C1 segment of cervical spinal cord (tissue), 14 donors: ENCODE data around the gene KIR2DL4.
"Not testable (repeated sequence)": the region's sequence is repeated elsewhere in the genome, so short reads cannot be mapped to it uniquely, and the experiment has no call there.

Experiments
- DNase-seq, 14 donors: peaks; one replicate each; lab custom pipeline; 2025; lab: John Stamatoyannopoulos, UW

KIR2DL4 gene

DNA sequence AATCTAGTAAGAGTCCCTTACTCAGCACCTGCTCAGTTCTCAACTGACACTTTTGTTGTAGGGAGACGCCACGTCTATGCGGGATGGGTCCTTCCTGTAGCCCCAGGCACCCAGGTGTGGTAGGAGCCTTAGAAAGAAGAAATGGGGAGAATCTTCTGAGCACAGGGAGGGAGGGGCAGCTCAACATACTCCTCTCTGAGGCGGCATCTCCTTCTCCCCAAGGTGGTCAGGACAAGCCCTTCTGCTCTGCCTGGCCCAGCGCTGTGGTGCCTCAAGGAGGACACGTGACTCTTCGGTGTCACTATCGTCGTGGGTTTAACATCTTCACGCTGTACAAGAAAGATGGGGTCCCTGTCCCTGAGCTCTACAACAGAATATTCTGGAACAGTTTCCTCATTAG is 1.2 kb downstream of the KIR2DL4 start:
- DNase-seq = no peak

DNA sequence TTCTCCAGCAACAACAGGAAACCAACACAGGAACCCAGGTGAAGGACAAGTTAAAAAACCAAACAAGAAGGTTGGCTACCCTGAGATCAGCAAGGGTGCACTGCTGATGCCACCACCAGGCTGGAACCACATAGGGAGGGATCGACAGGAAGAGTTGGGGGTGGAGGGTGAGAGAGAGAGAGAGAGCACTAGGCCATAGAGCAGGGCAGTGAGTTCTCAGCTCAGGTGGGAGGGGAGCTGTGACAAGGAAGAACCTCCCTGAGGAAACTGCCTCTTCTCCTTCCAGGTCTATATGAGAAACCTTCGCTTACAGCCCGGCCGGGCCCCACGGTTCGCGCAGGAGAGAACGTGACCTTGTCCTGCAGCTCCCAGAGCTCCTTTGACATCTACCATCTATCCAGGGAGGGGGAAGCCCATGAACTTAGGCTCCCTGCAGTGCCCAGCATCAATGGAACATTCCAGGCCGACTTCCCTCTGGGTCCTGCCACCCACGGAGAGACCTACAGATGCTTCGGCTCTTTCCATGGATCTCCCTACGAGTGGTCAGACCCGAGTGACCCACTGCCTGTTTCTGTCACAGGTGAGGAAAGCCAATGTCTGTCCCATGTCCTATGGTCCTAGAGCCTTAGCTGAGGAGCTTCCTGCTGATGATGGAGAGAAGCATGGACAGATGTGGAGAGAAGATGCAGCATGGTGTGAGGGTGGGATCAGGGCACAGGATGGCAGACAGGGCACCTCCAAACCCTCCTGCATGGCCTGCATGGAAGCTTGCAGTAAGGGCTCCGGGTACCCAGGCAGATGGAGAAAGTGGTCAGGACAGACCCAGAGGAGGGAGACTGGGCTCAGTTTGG is 2.5 kb downstream of the KIR2DL4 start:
- DNase-seq = no peak

DNA sequence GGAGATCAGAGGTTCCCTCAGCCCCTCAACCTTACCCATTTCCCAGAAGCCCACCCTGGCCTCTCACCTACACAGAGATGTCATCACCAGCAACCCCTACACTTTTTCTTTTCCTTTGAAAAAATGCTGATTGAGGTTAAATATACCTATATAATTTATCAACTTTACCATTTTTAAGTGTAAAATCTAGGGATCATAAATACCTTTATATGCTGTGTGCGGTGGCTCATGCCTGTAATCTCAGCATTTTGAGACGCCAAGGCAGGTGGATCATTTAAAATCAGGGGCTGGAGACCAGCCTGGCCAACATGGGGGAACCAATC is 3.1 kb downstream of the KIR2DL4 start:
- no peak for DNase-seq

DNA sequence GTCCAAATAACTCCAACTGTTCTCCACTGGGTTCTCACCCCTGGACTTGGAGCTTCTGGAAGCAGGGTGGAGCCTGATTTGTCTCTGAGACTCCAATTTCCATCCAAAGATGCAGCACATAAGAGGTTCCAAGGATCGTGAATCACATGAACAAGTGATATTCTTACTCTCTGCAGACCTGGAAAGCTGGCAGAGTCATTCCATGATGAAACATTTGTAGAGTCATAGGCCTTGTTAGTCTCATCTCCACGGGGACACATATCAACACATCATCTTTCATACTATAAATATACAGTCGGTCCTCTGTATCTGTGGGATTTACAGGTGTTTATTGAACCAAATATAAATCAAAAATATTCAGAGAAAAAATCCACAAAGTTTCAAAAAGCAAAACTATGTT is 11.2 kb downstream of the KIR2DL4 start:
- DNase-seq = not testable (repeated sequence)

DNA sequence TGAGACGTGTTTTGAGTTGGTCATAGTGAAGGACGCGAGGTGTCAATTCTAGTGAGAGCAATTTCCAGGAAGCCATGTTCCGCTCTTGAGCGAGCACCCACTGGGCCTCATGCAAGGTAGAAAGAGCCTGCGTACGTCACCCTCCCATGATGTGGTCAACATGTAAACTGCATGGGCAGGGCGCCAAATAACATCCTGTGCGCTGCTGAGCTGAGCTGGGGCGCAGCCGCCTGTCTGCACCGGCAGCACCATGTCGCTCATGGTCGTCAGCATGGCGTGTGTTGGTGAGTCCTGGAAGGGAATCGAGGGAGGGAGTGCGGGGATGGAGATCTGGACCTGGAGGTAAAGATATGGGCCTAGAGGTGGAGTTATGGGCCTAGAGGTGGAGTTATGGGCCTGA is 12.8 kb downstream of the KIR2DL4 start, which contains the start of gene KIR3DL1:
Gene KIR3DL1 (plus strand): TSS at position 218 of the 400 bp plus-strand sequence.
- not testable (repeated sequence) for DNase-seq

DNA sequence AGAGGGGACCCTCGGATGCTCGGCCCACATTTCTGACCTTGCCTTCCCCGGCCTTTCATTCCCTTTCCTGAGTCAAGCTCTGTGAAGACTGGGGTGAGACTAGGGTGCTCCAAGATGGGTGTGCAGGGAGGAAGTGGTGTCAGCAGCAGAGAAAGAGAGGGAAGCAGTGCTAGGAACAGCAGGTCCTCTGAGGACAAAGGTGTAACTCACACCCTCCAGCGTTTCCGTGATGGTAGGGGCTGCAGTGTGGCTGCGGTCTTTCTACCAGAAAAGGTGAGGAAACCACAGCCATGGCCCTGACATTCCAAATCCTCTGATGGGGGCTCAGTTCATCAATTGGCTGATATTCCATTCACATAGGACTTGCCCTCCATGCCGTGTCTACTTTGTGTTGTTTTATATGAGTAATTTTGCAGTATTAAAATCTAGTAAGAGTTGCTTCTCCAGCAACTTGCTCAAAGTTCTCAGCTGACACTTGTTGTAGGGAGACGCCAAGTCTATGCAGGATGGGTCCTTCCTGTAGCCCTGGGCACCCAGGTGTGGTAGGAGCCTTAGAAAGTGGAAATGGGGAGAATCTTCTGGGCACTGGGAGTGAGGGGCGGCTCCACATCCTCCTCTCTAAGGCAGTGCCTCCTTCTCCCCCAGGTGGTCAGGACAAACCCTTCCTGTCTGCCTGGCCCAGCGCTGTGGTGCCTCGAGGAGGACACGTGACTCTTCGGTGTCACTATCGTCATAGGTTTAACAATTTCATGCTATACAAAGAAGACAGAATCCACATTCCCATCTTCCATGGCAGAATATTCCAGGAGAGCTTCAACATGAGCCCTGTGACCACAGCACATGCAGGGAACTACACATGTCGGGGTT is 14.5 kb downstream of the KIR2DL4 start:
- DNase-seq = no peak

DNA sequence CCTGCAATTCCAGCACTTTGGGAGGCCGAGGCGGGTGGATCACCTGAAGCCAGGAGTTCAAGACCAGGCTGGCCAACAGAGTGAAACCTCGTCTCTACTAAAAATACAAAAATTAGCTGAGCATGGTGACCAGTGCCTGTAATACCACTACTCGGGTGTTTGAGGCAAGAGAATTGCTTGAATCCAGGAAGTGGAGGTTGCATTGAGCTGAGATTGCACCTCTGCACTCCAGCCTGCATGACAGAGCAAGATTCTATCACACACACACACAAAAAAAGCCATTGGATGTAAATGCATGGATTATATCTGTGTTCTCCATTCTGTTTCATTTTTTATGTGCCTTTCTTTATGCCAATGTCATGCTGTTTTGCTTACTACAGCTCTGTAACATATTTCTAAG is 21.0 kb downstream of the KIR2DL4 start:
- not testable (repeated sequence) for DNase-seq

DNA sequence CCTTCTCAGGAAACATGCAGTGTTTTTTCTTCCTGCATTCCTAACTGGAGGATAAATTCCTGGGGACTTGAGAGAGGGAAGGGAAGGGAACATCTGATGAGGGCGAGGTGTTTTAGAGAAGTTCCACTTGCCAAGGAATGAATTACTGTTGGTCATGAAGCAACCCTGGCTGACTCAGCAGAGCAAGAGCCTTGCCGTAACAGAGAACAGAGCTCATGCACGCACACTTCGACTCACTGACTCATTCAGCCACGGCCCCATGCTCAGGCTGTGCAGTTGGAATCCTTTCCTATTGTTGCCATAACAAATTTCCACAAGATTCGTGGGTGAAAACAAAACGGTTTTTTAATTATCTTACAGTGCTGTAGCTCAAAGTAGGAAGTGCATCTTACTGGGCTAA is 21.9 kb downstream of the KIR2DL4 start:
- DNase-seq = not testable (repeated sequence)

DNA sequence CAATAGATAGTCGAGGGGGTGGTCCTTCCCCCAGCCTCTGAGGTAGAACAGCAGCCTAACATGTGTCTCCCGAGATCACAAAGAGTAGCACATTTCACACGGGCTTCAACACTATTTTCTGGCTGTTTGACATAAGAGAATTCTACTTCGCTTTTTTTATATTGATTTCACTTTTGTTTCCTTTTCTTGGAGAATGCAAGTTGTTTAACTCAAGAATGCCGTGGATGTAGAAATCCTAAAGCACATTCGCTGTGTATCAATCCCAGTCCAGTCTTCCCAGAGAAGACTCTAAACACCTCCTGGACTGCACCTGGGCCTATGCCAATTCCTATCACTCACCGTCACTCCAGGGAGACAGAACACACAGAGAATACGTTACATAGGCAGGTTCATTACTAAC is 24.7 kb downstream of the KIR2DL4 start:
- DNase-seq = not testable (repeated sequence)

DNA sequence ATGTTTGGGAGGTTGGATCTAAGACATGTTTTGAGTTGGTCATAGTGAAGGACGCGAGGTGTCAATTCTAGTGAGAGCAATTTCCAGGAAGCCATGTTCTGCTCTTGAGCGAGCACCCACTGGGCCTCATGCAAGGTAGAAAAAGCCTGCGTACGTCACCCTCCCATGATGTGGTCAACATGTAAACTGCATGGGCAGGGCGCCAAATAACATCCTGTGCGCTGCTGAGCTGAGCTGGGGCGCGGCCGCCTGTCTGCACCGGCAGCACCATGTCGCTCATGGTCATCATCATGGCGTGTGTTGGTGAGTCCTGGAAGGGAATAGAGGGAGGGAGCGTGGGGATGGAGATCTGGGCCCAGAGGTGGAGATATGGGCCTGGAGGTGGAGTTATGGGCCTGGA is 29.1 kb downstream of the KIR2DL4 start, which contains the start of gene KIR2DS4:
Gene KIR2DS4 (plus strand): TSS at position 181 of the 400 bp plus-strand sequence.
- not testable (repeated sequence) for DNase-seq

DNA sequence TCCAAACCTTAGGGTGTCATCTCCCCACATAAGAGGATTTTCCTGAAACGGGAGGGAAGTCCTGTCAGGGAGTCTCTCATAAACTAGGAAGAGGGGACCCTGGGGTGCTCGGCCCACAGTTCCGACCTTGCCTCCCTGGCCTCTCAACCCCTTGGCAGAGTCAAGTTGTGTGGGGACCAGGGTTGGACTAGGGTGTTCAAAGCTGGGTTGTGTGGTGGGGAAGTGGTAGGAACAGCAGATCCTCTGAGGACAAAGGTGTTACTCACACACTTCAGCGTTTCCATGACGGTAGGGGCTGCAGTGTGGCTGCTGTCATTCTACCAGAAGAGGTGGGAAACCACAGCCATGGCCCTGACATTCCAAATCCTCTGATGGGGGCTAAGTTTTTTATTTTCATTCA is 31.7 kb downstream of the KIR2DL4 start:
- DNase-seq = not testable (repeated sequence)

DNA sequence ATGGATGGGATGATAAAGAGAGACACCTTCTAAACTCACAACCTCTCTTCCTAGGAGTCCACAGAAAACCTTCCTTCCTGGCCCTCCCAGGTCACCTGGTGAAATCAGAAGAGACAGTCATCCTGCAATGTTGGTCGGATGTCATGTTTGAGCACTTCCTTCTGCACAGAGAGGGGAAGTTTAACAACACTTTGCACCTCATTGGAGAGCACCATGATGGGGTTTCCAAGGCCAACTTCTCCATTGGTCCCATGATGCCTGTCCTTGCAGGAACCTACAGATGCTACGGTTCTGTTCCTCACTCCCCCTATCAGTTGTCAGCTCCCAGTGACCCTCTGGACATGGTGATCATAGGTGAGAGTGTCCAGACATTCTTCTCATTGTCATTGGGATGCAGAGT is 34.1 kb downstream of the KIR2DL4 start:
- not testable (repeated sequence) for DNase-seq

DNA sequence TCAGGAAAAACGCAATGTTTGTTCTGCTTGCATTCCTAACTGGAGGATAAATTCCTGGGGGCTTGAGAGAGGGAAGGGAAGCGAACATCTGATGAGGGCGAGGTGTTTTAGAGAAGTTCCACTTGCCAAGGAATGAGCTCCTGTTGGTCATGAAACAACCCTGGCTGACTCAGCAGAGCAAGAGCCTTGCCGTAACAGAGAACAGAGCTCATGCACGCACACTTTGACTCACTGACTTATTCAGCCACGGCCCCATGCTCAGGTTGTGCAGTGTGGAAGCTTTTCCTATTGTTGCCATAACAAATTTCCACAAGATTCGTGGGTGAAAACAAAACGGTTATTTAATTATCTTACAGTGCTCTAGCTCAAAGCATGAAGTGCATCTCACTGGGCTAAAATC is 39.8 kb downstream of the KIR2DL4 start:
- not testable (repeated sequence) for DNase-seq

DNA sequence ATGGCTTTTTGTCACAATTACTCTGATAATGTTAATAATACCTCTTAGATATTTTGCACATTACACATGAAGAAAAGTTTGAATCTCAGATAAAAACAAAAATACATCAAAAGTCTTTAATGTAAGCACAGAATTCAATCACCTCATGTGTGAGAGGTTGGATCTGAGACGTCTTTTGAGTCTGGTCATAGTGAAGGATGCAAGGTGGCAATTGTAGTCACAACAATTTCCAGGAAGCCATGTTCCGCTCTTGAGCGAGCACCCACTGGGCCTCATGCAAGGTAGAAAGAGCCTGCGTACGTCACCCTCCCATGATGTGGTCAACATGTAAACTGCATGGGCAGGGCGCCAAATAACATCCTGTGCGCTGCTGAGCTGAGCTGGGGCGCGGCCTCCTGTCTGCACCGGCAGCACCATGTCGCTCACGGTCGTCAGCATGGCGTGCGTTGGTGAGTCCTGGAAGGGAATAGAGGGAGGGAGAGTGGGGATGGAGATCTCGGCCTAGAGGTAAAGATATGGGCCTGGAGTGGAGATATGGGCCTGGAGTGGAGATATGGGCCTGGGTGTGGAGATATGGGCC is 46.7 kb downstream of the KIR2DL4 start, which contains the start of gene KIR3DL2:
Gene KIR3DL2 (plus strand): TSS at position 383 of the 580 bp plus-strand sequence. CDS start 33 bp downstream, at position 416.
- DNase-seq = not testable (repeated sequence)

DNA sequence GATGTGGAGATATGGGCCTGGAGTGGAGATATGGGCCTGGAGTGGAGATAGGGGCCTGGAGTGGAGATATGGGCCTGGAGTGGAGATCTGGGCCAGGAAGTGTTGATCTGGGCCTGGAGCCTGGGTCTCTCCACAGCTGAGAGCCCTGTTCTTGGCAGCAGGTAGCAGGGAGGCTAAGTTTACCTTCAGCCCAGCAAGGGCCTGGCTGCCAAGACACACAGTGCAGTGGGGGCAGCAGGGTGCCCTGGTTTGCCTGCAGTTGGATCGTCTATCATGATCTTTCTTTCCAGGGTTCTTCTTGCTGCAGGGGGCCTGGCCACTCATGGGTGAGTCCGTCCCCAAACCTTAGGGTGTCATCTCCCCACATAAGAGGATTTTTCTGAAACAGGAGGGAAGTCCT is 47.5 kb downstream of the KIR2DL4 start:
- DNase-seq = no peak

DNA sequence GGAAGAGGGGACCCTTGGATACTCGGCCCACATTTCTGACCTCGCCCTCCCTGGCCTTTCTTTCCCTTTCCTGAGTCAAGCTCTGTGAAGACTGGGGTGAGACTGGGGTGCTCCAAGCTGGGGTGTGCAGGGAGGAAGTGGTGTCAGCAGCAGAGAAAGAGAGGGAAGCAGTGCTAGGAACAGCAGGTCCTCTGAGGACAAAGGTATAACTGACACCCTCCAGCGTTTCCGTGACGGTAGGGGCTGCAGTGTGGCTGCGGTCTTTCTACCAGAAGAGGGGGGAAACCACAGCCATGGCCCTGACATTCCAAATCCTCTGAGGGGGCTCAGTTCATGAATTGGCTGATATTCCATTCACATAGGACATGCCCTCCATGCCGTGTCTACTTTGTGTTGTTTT is 47.9 kb downstream of the KIR2DL4 start:
- no peak for DNase-seq

DNA sequence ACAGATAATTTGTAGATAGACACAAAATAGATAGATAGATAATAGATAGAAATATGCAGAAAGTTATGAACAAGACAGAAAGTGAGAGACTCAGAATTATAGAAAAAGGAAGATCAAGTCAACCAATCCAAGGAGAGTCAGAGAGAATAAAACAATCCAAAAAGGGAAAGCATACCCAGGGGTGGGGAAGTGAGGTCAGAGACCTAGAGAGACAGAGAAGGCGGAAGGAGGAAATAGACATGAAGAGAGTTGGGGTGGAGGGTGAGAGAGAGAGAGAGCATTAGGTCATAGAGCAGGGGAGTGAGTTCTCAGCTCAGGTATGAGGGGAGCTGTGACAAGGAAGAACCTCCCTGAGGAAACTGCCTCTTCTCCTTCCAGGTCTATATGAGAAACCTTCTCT is 51.8 kb downstream of the KIR2DL4 start:
- DNase-seq = not testable (repeated sequence)

DNA sequence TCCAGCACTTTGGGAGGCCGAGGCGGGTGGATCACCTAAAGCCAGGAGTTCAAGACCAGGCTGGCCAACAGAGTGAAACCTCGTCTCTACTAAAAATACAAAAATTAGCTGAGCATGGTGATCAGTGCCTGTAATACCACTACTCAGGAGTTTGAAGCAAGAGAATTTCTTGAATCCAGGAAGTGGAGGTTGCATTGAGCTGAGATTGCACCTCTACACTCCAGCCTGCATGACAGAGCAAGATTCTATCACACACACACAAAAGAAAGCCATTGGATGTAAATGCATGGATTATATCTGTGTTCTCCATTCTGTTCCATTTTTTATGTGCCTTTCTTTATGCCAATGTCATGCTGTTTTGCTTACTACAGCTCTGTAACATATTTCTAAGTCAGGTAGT is 55.1 kb downstream of the KIR2DL4 start:
- not testable (repeated sequence) for DNase-seq

DNA sequence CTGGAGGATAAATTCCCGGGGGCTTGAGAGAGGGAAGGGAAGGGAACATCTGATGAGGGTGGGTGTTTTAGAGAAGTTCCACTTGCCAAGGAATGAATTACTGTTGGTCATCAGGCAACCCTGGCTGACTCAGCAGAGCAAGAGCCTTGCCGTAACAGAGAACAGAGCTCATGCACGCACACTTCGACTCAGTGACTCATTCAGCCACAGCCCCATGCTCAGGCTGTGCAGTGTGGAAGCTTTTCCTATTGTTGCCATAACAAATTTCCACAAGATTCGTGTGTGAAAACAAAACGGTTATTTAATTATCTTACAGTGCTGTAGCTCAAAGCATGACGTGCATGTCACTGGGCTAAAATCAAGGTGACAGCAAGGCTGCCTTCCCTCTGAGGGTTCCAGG is 56.0 kb downstream of the KIR2DL4 start:
- DNase-seq = not testable (repeated sequence)

DNA sequence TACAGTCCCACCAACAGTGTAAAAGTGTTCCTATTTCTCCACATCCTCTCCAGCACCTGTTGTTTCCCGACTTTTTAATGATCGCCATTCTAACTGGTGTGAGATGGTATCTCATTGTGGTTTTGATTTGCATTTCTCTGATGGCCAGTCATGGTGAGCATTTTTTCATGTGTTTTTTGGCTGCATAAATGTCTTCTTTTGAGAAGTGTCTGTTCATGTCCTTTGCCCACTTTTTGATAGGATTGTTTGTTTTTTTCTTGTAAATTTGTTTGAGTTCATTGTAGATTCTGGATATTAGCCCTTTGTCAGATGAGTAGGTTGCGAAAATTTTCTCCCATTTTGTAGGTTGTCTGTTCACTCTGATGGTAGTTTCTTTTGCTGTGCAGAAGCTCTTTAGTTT is 60.0 kb downstream of the KIR2DL4 start:
- not testable (repeated sequence) for DNase-seq
